Smooth muscle cell of the brain vasculature (primary cell): Measurements from ENCODE around the gene MYO1A.
"Not testable (repeated sequence)": the region's sequence is repeated elsewhere in the genome, so short reads cannot be mapped to it uniquely, and the experiment has no call there.

Experiments used
- DNase-seq: peaks from one replicate; pipeline ENCODE4 v3.0.0-alpha.2; 2012; ENCODE audit warnings: low read depth, low spot score

The MYO1A gene

GRCh38 chr12:57048423-57049118 lies 1.4 kb downstream of the MYO1A start:
- DNase-seq = no peak

GRCh38 chr12:57047981-57048380 lies 1.9 kb downstream of the MYO1A start:
- DNase-seq = no peak

- DNase-seq = no peak
These were observed 2.7 kb downstream of the MYO1A start for GRCh38 chr12:57046947-57047890.

GRCh38 chr12:57046086-57046791 lies 3.7 kb downstream of the MYO1A start:
- DNase-seq = no peak

GRCh38 chr12:57044889-57045288 lies 5.0 kb downstream of the MYO1A start:
- no peak for DNase-seq

- no peak for DNase-seq
These were observed 5.5 kb downstream of the MYO1A start for GRCh38 chr12:57044468-57044867.

- DNase-seq = no peak
These were observed 7.2 kb downstream of the MYO1A start for GRCh38 chr12:57042695-57043094.

GRCh38 chr12:57040750-57041149 lies 9.2 kb downstream of the MYO1A start:
- no peak for DNase-seq

- no peak for DNase-seq
These were observed 9.7 kb downstream of the MYO1A start for GRCh38 chr12:57040211-57040610.

- no peak for DNase-seq
These were observed 10.7 kb downstream of the MYO1A start for GRCh38 chr12:57039016-57039798.

- no peak for DNase-seq
These were observed 12.7 kb downstream of the MYO1A start for GRCh38 chr12:57037264-57037663.

- DNase-seq = no peak
These were observed 16.5 kb downstream of the MYO1A start for GRCh38 chr12:57033431-57033830.

- no peak for DNase-seq
These were observed 18.1 kb downstream of the MYO1A start for GRCh38 chr12:57031789-57032188.

GRCh38 chr12:57031138-57031725 lies 18.7 kb downstream of the MYO1A start:
- DNase-seq = no peak

GRCh38 chr12:57029457-57029856 lies 20.5 kb downstream of the MYO1A start:
- no peak for DNase-seq

GRCh38 chr12:57027805-57028153 lies 22.1 kb downstream of the MYO1A start:
- no peak for DNase-seq

- no peak for DNase-seq
These were observed 22.7 kb downstream of the MYO1A start for GRCh38 chr12:57027011-57027804.

GRCh38 chr12:57025196-57025595 lies 24.7 kb downstream of the MYO1A start:
- DNase-seq = no peak

- not testable (repeated sequence) for DNase-seq
These were observed 27.6 kb downstream of the MYO1A start for GRCh38 chr12:57022324-57022723.

- DNase-seq = no peak
These were observed 29.8 kb downstream of the MYO1A start for GRCh38 chr12:57019983-57020719.
